BLaER1 (cell line): ENCODE measurements around the gene FAM193B.
A peak's percentile ranks its signal among the peaks of the same experiment; 100 is the strongest.

Source experiments
- H3K27ac ChIP-seq: shearing (Covaris generic); formaldehyde crosslinking; 2 replicates; pipeline ENCODE4 v1.8.1; 2022
- H3K27me3 ChIP-seq: shearing (Covaris generic); formaldehyde crosslinking; 2 replicates; pipeline ENCODE4 v1.8.1; 2022
- H3K36me3 ChIP-seq: shearing (Covaris generic); formaldehyde crosslinking; 2 replicates; pipeline ENCODE4 v1.8.1; 2022
- H3K4me1 ChIP-seq: shearing (Covaris generic); formaldehyde crosslinking; 2 replicates; pipeline ENCODE4 v1.8.1; 2022
- H3K4me2 ChIP-seq: shearing (Covaris generic); formaldehyde crosslinking; 2 replicates; pipeline ENCODE4 v1.8.1; 2022
- H3K4me3 ChIP-seq: shearing (Covaris generic); formaldehyde crosslinking; 2 replicates; pipeline ENCODE4 v1.8.1; 2022
- H3K9ac ChIP-seq: shearing (Covaris generic); formaldehyde crosslinking; 2 replicates; pipeline ENCODE4 v1.8.1; 2022
- H3K9me3 ChIP-seq: shearing (Covaris generic); formaldehyde crosslinking; 2 replicates; pipeline ENCODE4 v1.8.1; 2022
- H4K20me1 ChIP-seq: shearing (Covaris generic); formaldehyde crosslinking; 2 replicates; pipeline ENCODE4 v1.8.1; 2022
- Cebpa-rat ChIP-seq: shearing (Covaris generic); IDR thresholded peaks from 2 replicates; pipeline ENCODE4 v1.8.1; 2022

FAM193B gene

DNA sequence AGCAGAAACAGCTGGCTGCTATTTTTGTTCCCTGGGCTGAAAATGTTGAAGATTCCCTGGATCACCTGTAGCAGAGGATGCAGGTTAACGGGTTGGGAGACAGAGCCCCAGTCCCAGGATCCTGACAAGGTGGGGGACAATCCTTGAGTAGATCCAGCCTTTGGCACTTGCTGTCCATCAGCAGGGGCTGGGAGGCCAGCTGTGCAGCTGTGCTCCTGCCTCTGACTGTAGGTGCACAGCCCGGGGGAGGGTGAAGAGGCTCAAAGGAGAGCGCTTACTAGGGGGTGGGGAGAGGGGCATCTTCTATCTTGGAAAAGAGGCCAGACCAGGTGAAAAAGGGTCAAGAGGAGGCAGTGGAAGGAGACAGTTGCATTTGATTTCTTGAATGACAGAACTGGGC lies 34.1 kb downstream of the FAM193B start:
- Histone ChIP-seq H3K4me1 (peaks cover 49% of the 10 kb centered on the region), H3K9ac (peak overlapping the region; percentile 75), H3K9me3 (no peaks in the 10 kb centered on the region), H3K27ac (peak overlapping the region; percentile 93), H3K4me3 (peak overlapping the region; percentile 41), H3K27me3 (no peaks in the 10 kb centered on the region), H3K36me3 (peaks cover 71% of the 10 kb centered on the region), H3K4me2 (peak overlapping the region; percentile 92), H4K20me1 (peaks cover 46% of the 10 kb centered on the region; the same call in 1 of the 2 replicates)
- TF ChIP-seq Cebpa-rat: no peak

DNA sequence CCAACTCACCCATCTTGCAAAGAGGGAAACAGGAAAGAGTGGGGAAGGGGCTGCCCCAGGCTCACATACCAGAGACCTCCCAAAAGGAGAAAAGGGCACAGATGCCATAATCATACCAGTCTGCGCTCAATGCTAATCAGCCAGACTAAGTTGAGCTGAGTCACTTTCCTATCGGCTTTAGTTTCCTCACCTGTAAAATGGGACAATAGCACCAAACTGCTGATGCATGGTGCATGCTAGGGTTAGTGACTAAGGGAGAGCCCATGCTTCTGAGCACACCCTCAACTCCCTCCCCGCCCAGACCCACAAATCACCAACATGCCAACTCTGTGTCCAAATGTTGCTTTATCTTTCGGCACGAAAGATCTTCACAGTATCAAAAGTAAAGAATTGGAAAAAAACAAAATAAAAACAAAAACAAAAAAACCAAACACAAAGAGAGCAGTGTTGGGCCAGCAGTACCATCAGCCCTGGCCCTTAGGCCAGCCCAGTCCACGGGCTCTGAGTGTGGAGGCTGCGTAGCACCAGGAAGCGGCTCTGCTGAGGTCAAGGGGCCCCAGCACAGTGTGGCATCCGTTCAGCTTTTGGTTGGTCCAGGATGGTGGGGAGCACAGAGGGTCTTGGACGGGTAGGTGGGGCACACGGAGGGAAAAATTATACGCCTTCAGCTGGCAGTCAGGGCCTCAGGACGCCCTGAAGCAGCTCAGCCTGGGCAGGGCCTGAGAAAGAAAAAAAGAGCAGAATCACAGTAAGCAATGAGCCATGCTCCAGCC lies 34.7 kb downstream of the FAM193B start:
- H3K36me3 ChIP-seq: peaks cover 71% of the 10 kb centered on the region
- no peaks in the 10 kb centered on the region for H3K9me3 ChIP-seq
- H3K4me2 ChIP-seq: peak overlapping the region; percentile 92
- H3K27ac ChIP-seq: peak overlapping the region; percentile 93
- peaks cover 40% of the 10 kb centered on the region; the same call in 1 of the 2 replicates for H4K20me1 ChIP-seq
- H3K27me3 ChIP-seq: no peaks in the 10 kb centered on the region
- peaks cover 55% of the 10 kb centered on the region for H3K4me1 ChIP-seq
- H3K4me3 ChIP-seq: no peak overlapping the region
- no peak for TF ChIP-seq Cebpa-rat
- peak overlapping the region; percentile 75 for H3K9ac ChIP-seq

DNA sequence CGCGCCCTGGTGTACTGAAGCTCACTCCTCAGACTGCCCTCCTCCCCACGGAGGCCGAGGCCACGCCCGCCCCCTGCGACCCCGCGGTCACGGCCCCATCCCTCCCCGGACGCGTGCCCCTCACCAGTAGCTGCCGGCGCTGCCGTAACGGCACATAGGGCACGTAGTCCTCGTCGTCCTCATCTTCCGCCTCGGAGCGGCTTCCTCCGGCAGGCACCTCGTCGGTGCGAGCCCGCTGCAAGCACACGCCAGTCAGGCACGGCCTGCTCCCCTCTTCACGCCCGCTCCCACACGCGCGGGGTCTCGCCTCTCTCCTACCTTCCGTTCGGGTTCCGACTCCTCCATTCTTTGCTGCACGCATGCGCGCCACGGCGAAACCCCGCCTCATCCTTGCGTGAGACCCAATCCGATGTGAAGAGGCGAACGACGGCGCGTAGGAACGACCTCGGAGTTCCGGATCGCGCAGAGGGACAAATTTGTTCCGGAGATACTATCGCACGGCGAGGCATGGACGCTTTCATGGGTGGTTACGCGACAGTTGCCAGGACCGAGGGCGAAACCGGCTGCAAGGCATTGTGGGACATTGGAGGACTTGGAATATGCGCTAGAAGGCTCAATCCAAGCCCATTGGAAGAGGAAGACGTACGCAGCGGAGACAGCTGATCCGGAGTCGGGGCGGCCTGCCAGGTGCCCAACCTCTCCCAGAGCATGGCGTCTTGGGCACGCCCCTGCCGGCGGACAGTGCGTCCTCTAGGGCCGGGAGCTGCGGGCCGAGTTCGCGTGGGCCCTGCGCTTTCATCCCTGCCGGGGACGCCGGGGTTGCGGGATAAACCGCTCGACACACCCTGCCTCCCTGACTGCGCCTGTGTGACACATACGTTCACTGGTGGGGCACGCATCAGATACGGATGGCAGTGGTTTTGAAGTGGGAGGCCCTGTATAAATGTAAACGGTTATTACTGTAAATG lies 37.5 kb downstream of the FAM193B start, which contains the start of gene DDX41:
DDX41 (minus strand) TSS at position 361 of the 968 bp plus-strand sequence; CDS start at position 345, 16 bp downstream.
- Histone ChIP-seq H3K9ac (peak within 1 kb of the TSS; percentile 97), H4K20me1 (peaks cover 29% of the 10 kb centered on the region; the same call in 1 of the 2 replicates), H3K4me2 (peak within 1 kb of the TSS; percentile 100), H3K36me3 (peaks cover 72% of the 10 kb centered on the region), H3K27ac (peak within 1 kb of the TSS; percentile 92), H3K27me3 (no peaks in the 10 kb centered on the region), H3K9me3 (no peaks in the 10 kb centered on the region), H3K4me3 (peak within 1 kb of the TSS; percentile 98), H3K4me1 (peaks cover 76% of the 10 kb centered on the region)
- no peak for TF ChIP-seq Cebpa-rat

DNA sequence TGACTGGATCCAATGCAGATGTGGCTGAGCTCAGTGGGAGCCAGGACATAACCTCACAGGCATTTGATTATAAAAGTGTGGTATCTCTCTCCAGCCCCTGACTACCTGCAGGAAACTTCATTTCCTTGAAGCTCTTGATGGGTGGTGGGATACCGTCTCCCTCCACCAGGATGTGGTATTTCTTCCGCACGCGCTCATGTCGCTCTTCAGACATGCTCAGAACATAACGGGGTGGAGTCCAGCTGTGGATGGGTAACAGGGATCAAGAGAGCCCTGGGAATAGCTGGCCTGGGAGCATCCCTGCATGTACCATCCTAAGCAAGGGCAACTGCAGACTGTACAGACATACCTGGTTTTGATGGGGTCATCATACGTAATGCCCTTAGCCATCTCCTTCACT lies 38.8 kb downstream of the FAM193B start:
- Histone ChIP-seq H3K36me3 (peaks cover 70% of the 10 kb centered on the region), H3K4me2 (peak overlapping the region; percentile 100), H3K27me3 (no peaks in the 10 kb centered on the region), H3K4me1 (peaks cover 76% of the 10 kb centered on the region), H3K4me3 (peak overlapping the region; percentile 98), H4K20me1 (peaks cover 22% of the 10 kb centered on the region; the same call in 1 of the 2 replicates), H3K27ac (peak overlapping the region; percentile 92; the same call in 1 of the 2 replicates), H3K9ac (peak overlapping the region; percentile 97), H3K9me3 (no peaks in the 10 kb centered on the region)
- no peak for TF ChIP-seq Cebpa-rat

DNA sequence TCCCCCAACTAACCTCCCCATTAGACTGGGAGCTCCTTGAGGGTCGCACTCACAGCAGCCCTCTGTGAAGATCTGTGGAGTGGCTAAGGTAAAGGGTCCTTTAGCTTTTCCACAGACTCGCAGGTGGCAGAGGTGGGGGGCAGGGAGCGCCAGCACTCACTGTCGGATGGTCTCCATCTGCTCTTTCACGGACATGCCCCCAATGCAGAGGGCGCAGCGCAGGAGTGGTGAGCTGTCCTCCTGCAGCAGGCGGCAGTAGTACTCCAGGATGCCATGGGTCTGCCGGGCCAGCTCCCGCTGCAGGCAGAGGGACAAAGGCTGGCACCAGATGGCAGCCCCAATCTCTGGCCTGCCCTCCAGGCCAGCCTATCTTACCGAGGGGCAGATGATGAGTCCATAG lies 39.8 kb downstream of the FAM193B start:
- Histone ChIP-seq H3K4me1 (peaks cover 73% of the 10 kb centered on the region), H3K9ac (peak overlapping the region; percentile 97; the same call in 1 of the 2 replicates), H3K4me3 (peak overlapping the region; percentile 98; the same call in 1 of the 2 replicates), H3K4me2 (peak overlapping the region; percentile 100), H3K27ac (peak overlapping the region; percentile 11; the same call in 1 of the 2 replicates), H4K20me1 (peaks cover 16% of the 10 kb centered on the region; the same call in 1 of the 2 replicates), H3K36me3 (peaks cover 60% of the 10 kb centered on the region), H3K9me3 (no peaks in the 10 kb centered on the region), H3K27me3 (no peaks in the 10 kb centered on the region)
- TF ChIP-seq Cebpa-rat: no peak

DNA sequence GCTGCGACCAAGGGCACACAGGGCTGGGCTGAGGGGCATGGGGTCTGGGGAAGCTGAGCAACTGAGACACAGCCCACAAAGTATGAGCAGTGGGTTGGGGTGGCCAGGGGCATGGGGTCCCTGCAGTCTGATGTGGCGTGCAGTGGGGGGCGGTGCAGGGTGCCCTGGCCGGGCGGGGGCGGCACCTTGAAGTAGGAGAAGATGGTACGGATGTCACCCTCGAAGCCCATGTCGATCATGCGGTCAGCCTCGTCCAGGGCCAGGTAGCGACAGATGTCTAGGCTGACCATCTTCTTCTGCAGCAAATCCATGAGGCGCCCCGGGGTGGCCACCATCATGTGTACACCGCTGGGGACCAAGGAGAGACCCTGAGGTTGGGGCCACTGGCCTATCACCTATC lies 40.9 kb downstream of the FAM193B start:
- peaks cover 55% of the 10 kb centered on the region for H3K36me3 ChIP-seq
- TF ChIP-seq Cebpa-rat: no peak
- no peaks in the 10 kb centered on the region for H3K9me3 ChIP-seq
- peak overlapping the region; percentile 97; the same call in 1 of the 2 replicates for H3K9ac ChIP-seq
- peaks cover 64% of the 10 kb centered on the region for H3K4me1 ChIP-seq
- no peak overlapping the region for H3K4me3 ChIP-seq
- H3K4me2 ChIP-seq: no peak overlapping the region; the same call in 1 of the 2 replicates
- H4K20me1 ChIP-seq: peaks cover 16% of the 10 kb centered on the region; the same call in 1 of the 2 replicates
- no peaks in the 10 kb centered on the region for H3K27me3 ChIP-seq
- H3K27ac ChIP-seq: peak overlapping the region; percentile 11; the same call in 1 of the 2 replicates

DNA sequence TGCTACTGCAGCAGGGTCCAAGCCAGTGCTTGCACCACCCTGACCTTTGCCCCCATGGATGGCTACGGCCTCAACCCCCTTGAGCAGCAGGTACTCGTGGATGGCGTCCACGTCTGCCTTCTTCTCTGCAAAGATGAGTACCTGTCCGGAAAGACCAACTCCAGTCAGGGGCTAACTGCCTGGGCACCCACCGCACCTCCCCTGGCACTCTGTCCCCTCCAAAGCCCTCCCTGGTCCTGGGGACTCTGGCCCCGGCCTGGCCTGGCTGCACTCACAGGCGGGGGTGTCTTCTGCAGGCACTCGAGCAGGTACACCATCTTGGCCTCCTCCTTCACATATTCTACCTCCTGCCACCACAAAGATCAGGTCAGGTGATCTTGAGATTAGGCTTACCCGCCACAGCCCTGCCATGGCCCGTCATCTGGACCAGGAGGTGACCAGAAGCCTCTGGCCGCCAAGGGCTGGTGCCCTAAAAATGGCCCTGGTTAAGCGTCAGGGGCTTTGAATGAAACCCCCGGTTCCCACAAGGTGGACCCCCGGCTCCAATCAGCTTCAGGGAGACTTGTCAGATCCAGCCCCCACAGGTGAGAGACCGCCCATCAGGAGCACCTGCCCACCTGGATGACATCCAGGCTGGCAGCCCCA lies 41.5 kb downstream of the FAM193B start:
- H4K20me1 ChIP-seq: peaks cover 16% of the 10 kb centered on the region; the same call in 1 of the 2 replicates
- TF ChIP-seq Cebpa-rat: no peak
- no peaks in the 10 kb centered on the region for H3K9me3 ChIP-seq
- peaks cover 61% of the 10 kb centered on the region for H3K36me3 ChIP-seq
- peak overlapping the region; percentile 99; the same call in 1 of the 2 replicates for H3K9ac ChIP-seq
- H3K4me2 ChIP-seq: peak overlapping the region; percentile 98
- no peak overlapping the region for H3K4me3 ChIP-seq
- H3K27me3 ChIP-seq: no peaks in the 10 kb centered on the region
- peak overlapping the region; percentile 99 for H3K27ac ChIP-seq
- H3K4me1 ChIP-seq: peaks cover 64% of the 10 kb centered on the region

DNA sequence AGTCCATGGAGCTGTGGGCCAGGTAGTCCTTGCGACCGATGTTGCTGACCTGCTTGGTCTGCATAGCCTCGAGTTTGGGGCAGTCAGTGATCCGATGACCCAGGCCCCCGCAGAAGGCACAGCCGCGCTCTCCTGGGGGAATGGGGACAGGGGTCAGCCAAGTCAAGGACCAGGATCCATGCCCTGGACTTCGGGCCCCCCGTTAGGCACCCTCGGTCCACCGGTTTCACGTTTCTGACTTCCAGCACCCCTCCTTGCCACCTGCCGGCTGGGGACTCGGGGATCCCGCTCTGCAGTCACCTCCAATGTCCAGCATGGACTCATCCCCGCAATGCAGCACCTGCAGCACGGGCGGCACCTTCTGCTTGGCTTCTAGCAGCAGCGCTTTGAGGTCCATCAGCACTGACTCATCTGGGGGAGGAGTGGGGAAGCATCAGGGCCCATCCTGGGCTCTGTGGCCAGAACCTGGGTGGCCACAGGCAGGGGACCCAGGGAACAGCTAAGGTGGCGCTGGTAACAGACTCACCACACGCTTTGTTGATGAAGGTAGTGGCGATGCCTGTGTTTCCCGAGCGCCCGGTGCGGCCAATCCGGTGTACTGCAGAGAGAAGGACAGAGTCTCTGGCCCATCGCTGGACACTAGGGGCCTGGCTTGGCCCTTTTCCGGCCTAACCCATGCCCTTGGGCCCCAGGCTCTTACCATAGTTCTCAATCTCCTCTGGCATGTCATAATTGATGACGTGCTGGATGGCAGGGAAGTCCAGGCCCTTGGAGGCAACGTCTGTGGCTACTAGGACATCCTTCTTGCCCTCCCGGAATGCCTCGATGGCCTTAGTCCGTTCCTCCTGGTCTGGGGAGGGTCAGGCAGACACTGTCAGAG lies 42.3 kb downstream of the FAM193B start:
- Histone ChIP-seq H3K4me3 (peak overlapping the region; percentile 91), H3K4me2 (peak overlapping the region; percentile 98), H3K9me3 (no peaks in the 10 kb centered on the region), H3K36me3 (peaks cover 69% of the 10 kb centered on the region), H3K27me3 (no peaks in the 10 kb centered on the region), H4K20me1 (peaks cover 18% of the 10 kb centered on the region; the same call in 1 of the 2 replicates), H3K9ac (peak overlapping the region; percentile 99), H3K4me1 (peaks cover 70% of the 10 kb centered on the region), H3K27ac (peak overlapping the region; percentile 99)
- no peak for TF ChIP-seq Cebpa-rat
